GM18861 (cell line): ENCODE measurements around the gene PPIB.
A peak's percentile ranks its signal among the peaks of the same experiment; 100 is the strongest.

Experiments
- ATAC-seq: cut with Tn5 transposase; IDR thresholded peaks from one replicate; pipeline ENCODE4 v1.9.1; 2021; ENCODE audit not compliant: unreplicated experiment

PPIB gene

GRCh38 chr15:64158363-64159134 lies 4.3 kb downstream of the PPIB start:
- no peak for ATAC-seq

GRCh38 chr15:64157599-64158125 lies 5.2 kb downstream of the PPIB start:
- ATAC-seq: no peak

GRCh38 chr15:64156652-64157331 lies 6.0 kb downstream of the PPIB start:
- ATAC-seq: no peak

- ATAC-seq: no peak
These were observed 6.8 kb downstream of the PPIB start for GRCh38 chr15:64155802-64156651.

GRCh38 chr15:64153480-64154367 lies 9.1 kb downstream of the PPIB start:
- peak; percentile 50 for ATAC-seq

- peak; percentile 10 for ATAC-seq
These were observed 10.1 kb downstream of the PPIB start for GRCh38 chr15:64152507-64153387.

GRCh38 chr15:64151727-64152506 lies 10.9 kb downstream of the PPIB start, which contains the start of gene SNX22:
SNX22 (plus strand) TSS chr15:64151731; CDS start chr15:64151776, 45 bp downstream.
- no peak for ATAC-seq

GRCh38 chr15:64149893-64150578 lies 12.8 kb downstream of the PPIB start:
- ATAC-seq: no peak

- no peak for ATAC-seq
These were observed 13.4 kb downstream of the PPIB start for GRCh38 chr15:64149424-64149823.

- no peak for ATAC-seq
These were observed 14.2 kb downstream of the PPIB start for GRCh38 chr15:64148581-64148980.

- ATAC-seq: no peak
These were observed 14.7 kb downstream of the PPIB start for GRCh38 chr15:64148168-64148567.

- ATAC-seq: no peak
These were observed 15.7 kb downstream of the PPIB start for GRCh38 chr15:64146885-64147681.

- no peak for ATAC-seq
These were observed 16.3 kb downstream of the PPIB start for GRCh38 chr15:64146520-64146884.

GRCh38 chr15:64146041-64146440 lies 16.8 kb downstream of the PPIB start:
- ATAC-seq: no peak

- ATAC-seq: peak; percentile 60
These were observed 18.1 kb downstream of the PPIB start for GRCh38 chr15:64144565-64145281.

- ATAC-seq: peak; percentile 24
These were observed 18.6 kb downstream of the PPIB start for GRCh38 chr15:64144192-64144564.

GRCh38 chr15:64143276-64143675 lies 19.5 kb downstream of the PPIB start:
- ATAC-seq: no peak
